Measurements from ENCODE around the gene DGKI. TPM values are rescaled to one million over a fixed set of nuclear protein-coding genes. Genes with fewer than 3 reads are reported as not detected.
"Not testable (repeated sequence)": the region's sequence is repeated elsewhere in the genome, so short reads cannot be mapped to it uniquely, and the experiment has no call there.

DGKI gene
- total RNA-seq, 1 donor from 2014 or later, result 21.4 TPM

- Mint-ChIP-seq H3K4me3 (no peak overlapping the region), H3K27ac (no peak overlapping the region), H3K36me3 (ENCODE audit: low read depth) (no peaks in the 10 kb centered on the region), H3K27me3 (no peaks in the 10 kb centered on the region), H3K4me1 (no peaks in the 10 kb centered on the region), H3K9me3 (no peaks in the 10 kb centered on the region)
- DNase-seq, result no peak
- intact Hi-C loops (cut with micrococcal nuclease), result no loop called here
These were observed 103.8 kb downstream of the DGKI start for GRCh38 chr7:137743021-137743420.

GRCh38 chr7:137742051-137742450 lies 104.7 kb downstream of the DGKI start:
- H3K36me3 Mint-ChIP-seq (ENCODE audit: low read depth), result no peaks in the 10 kb centered on the region
- intact Hi-C loops (cut with micrococcal nuclease), result no loop called here
- no peaks in the 10 kb centered on the region for H3K4me1 Mint-ChIP-seq
- no peak overlapping the region for H3K27ac Mint-ChIP-seq
- no peak overlapping the region for H3K4me3 Mint-ChIP-seq
- DNase-seq, result no peak
- no peaks in the 10 kb centered on the region for H3K27me3 Mint-ChIP-seq
- H3K9me3 Mint-ChIP-seq, result no peaks in the 10 kb centered on the region

DNA sequence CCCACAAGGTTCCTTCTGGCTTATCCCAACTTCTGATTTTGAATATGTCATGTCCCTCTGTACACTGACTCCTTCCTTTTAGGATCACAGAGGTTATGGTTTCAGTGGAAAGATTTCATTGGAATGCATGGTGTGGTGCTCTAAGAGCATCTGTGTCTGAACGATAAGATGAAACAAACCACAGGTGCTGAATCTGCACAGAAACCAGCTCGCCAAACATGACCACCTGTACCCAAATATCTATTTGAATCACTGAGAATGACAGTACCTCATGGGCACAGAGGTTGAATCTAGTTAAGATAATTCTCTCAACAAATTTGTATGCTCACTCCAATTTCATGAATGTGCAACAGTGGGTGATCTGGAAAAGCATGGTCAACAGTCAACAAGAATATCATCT lies 105.3 kb downstream of the DGKI start:
- Mint-ChIP-seq H3K4me1 (no peaks in the 10 kb centered on the region), H3K4me3 (no peak overlapping the region), H3K27me3 (no peaks in the 10 kb centered on the region), H3K36me3 (ENCODE audit: low read depth) (no peaks in the 10 kb centered on the region), H3K27ac (no peak overlapping the region), H3K9me3 (no peaks in the 10 kb centered on the region)
- DNase-seq, result no peak
- intact Hi-C loops (cut with micrococcal nuclease), result no loop called here

- Mint-ChIP-seq H3K9me3 (no peaks in the 10 kb centered on the region), H3K4me3 (no peak overlapping the region), H3K4me1 (no peaks in the 10 kb centered on the region), H3K36me3 (ENCODE audit: low read depth) (no peaks in the 10 kb centered on the region), H3K27me3 (no peaks in the 10 kb centered on the region), H3K27ac (no peak overlapping the region)
- no peak for DNase-seq
- intact Hi-C loops (cut with micrococcal nuclease), result no loop called here
These were observed 112.6 kb downstream of the DGKI start for GRCh38 chr7:137734221-137734620.

GRCh38 chr7:137732168-137732567 lies 114.6 kb downstream of the DGKI start:
- Mint-ChIP-seq H3K9me3 (no peaks in the 10 kb centered on the region), H3K27ac (no peak overlapping the region), H3K4me1 (no peaks in the 10 kb centered on the region), H3K36me3 (ENCODE audit: low read depth) (no peaks in the 10 kb centered on the region), H3K4me3 (no peak overlapping the region), H3K27me3 (no peaks in the 10 kb centered on the region)
- DNase-seq, result no peak
- intact Hi-C loops (cut with micrococcal nuclease), result no loop called here

- Mint-ChIP-seq H3K27ac (no peak overlapping the region), H3K36me3 (ENCODE audit: low read depth) (no peaks in the 10 kb centered on the region), H3K9me3 (no peaks in the 10 kb centered on the region), H3K4me3 (no peak overlapping the region), H3K27me3 (no peaks in the 10 kb centered on the region), H3K4me1 (no peaks in the 10 kb centered on the region)
- no peak for DNase-seq
- intact Hi-C loops (cut with micrococcal nuclease), result no loop called here
These were observed 115.3 kb downstream of the DGKI start for GRCh38 chr7:137731436-137731835.

GRCh38 chr7:137728426-137728825 lies 118.3 kb downstream of the DGKI start:
- no peaks in the 10 kb centered on the region for H3K9me3 Mint-ChIP-seq
- H3K36me3 Mint-ChIP-seq (ENCODE audit: low read depth), result no peaks in the 10 kb centered on the region
- H3K27ac Mint-ChIP-seq, result no peak overlapping the region
- intact Hi-C loops (cut with micrococcal nuclease), result no loop called here
- no peaks in the 10 kb centered on the region for H3K4me1 Mint-ChIP-seq
- no peaks in the 10 kb centered on the region for H3K27me3 Mint-ChIP-seq
- no peak overlapping the region for H3K4me3 Mint-ChIP-seq
- no peak for DNase-seq

DNA sequence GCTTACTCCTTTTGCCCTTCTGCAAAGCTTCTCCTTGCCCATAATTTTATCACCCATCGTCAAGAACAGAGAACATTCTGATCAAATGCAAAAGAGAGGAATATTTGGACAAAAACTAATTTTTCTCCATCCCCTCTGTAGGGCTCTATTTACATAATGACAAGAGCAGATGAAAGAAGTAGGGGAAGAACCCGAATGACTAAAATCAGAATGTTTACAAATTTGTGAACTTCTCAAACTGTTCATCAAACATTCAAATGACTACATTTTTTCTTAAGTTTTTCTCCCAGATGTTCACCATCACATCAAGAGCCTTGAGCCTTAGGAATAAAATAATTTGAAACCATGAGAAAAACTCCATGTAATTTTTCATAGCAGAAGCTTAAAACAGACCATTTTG lies 119.4 kb downstream of the DGKI start:
- Mint-ChIP-seq H3K4me3 (no peak overlapping the region), H3K27ac (no peak overlapping the region), H3K36me3 (ENCODE audit: low read depth) (no peaks in the 10 kb centered on the region), H3K4me1 (no peaks in the 10 kb centered on the region), H3K9me3 (no peaks in the 10 kb centered on the region), H3K27me3 (no peaks in the 10 kb centered on the region)
- intact Hi-C loops (cut with micrococcal nuclease), result no loop called here
- DNase-seq, result no peak

GRCh38 chr7:137718355-137718754 lies 128.4 kb downstream of the DGKI start:
- H3K4me1 Mint-ChIP-seq, result no peaks in the 10 kb centered on the region
- no peak for DNase-seq
- no peaks in the 10 kb centered on the region for H3K9me3 Mint-ChIP-seq
- intact Hi-C loops (cut with micrococcal nuclease), result no loop called here
- no peaks in the 10 kb centered on the region for H3K36me3 Mint-ChIP-seq (ENCODE audit: low read depth)
- H3K27me3 Mint-ChIP-seq, result no peaks in the 10 kb centered on the region
- H3K27ac Mint-ChIP-seq, result no peak overlapping the region
- H3K4me3 Mint-ChIP-seq, result no peak overlapping the region

GRCh38 chr7:137717811-137718271 lies 128.9 kb downstream of the DGKI start:
- Mint-ChIP-seq H3K4me1 (no peaks in the 10 kb centered on the region), H3K9me3 (no peaks in the 10 kb centered on the region), H3K27ac (no peak overlapping the region), H3K4me3 (no peak overlapping the region), H3K27me3 (no peaks in the 10 kb centered on the region), H3K36me3 (ENCODE audit: low read depth) (no peaks in the 10 kb centered on the region)
- no peak for DNase-seq
- intact Hi-C loops (cut with micrococcal nuclease), result no loop called here

DNA sequence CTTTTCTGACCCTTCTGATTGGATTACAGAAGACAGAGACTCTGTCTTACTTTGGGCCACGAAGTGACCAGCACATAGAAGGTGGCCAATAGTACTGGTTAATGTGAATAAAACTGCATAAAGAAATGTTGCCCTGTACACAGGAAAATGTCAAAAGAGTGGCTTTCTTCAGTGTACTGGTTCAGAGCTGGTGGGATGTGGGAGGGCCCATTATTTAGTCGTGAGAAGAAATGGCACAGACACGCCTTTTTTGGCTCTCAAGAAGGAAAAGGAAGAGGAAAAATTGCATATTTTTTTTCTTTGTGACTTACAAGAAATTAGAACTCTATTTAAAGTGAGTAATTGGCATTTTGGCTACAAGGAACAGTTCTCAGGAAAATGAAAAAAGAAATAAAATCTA lies 129.7 kb downstream of the DGKI start:
- Mint-ChIP-seq H3K27me3 (no peaks in the 10 kb centered on the region), H3K9me3 (no peaks in the 10 kb centered on the region), H3K36me3 (ENCODE audit: low read depth) (no peaks in the 10 kb centered on the region), H3K27ac (no peak overlapping the region), H3K4me1 (no peaks in the 10 kb centered on the region), H3K4me3 (no peak overlapping the region)
- DNase-seq, result no peak
- intact Hi-C loops (cut with micrococcal nuclease), result no loop called here

DNA sequence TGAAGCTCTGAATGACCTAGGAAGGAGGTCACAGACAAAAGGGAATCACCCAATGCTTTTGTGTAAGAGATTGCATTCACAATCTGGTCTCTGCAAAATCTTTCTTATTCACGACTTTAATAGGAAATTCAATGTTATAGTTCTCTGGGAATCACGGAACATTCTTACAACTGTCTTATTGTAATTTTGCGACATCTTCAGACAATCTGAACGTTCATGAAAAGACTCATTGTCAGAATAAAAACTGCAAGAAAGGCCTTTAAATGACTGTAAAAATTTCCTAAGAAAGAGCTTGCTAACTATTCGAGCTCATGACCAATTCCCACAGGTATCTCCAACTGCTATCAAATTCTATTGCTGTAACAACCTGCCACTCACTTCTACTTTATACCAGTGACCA lies 130.7 kb downstream of the DGKI start:
- H3K27ac Mint-ChIP-seq, result no peak overlapping the region
- no peaks in the 10 kb centered on the region for H3K4me1 Mint-ChIP-seq
- peaks cover under 1% of the 10 kb centered on the region for H3K27me3 Mint-ChIP-seq
- DNase-seq, result no peak
- intact Hi-C loops (cut with micrococcal nuclease), result no loop called here
- no peaks in the 10 kb centered on the region for H3K36me3 Mint-ChIP-seq (ENCODE audit: low read depth)
- no peaks in the 10 kb centered on the region for H3K9me3 Mint-ChIP-seq
- H3K4me3 Mint-ChIP-seq, result no peak overlapping the region

DNA sequence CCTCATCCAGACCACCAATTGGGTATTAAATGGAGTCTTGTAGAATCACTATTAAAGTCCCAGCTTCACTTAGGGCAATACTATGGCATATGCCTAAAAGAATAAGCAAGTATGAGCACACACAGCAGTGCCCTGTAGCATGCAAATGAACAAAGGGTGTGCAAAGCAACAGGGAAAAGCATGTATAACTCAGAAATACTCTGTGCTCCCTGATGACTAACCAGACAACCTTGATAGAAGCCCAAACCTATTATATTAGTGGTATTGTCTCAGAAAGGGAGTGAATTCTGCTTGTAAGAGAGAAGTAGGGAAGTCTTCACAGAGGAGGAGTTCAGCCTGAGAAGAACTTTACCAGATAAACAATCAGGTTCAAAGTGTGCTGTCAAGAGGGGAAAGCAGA lies 131.2 kb downstream of the DGKI start:
- DNase-seq, result no peak
- H3K4me1 Mint-ChIP-seq, result no peaks in the 10 kb centered on the region
- H3K27me3 Mint-ChIP-seq, result peaks cover 4% of the 10 kb centered on the region
- no peaks in the 10 kb centered on the region for H3K9me3 Mint-ChIP-seq
- H3K4me3 Mint-ChIP-seq, result no peak overlapping the region
- intact Hi-C loops (cut with micrococcal nuclease), result no loop called here
- H3K27ac Mint-ChIP-seq, result no peak overlapping the region
- H3K36me3 Mint-ChIP-seq (ENCODE audit: low read depth), result no peaks in the 10 kb centered on the region

DNA sequence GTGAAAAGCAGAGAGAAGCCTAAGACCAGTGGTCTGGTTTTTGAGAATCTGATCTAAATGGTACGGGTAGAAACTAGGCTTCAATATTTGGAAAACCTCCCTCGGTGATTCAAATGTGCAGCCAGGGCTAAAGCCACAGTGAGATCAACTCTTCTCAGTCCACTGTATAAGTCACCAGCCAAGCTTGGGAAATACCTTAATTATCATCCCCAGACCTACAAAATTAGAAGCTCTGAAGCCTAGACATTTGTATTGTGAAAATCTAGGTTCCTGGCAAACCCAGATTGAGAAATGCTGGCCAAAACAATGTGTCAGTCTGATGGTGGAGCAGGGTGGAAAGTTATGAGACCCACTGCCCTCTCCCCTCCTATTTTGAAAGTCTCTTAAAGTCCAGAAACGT lies 131.7 kb downstream of the DGKI start:
- Mint-ChIP-seq H3K27ac (no peak overlapping the region), H3K4me1 (no peaks in the 10 kb centered on the region), H3K4me3 (no peak overlapping the region), H3K36me3 (ENCODE audit: low read depth) (no peaks in the 10 kb centered on the region), H3K27me3 (peaks cover 4% of the 10 kb centered on the region), H3K9me3 (no peaks in the 10 kb centered on the region)
- no peak for DNase-seq
- intact Hi-C loops (cut with micrococcal nuclease), result no loop called here

GRCh38 chr7:137706330-137706729 lies 140.4 kb downstream of the DGKI start:
- not testable (repeated sequence) for H3K9me3 Mint-ChIP-seq

More at GRCh38 chr7:137706330-137706729, 140.4 kb downstream of the DGKI start:
- H3K4me1 Mint-ChIP-seq; intact Hi-C loops (cut with micrococcal nuclease); H3K4me3 Mint-ChIP-seq; H3K27ac Mint-ChIP-seq; H3K27me3 Mint-ChIP-seq; DNase-seq; H3K36me3 Mint-ChIP-seq (ENCODE audit: low read depth): not testable (repeated sequence)

All from activated CD4-positive, alpha-beta T cell treated with anti-CD3 and anti-CD28 coated beads, Interleukin-2, amount 10 ng/mL, durations not matched to agents 24 days and 14 days (primary cell).